Measurements from ENCODE around the gene WDR73. TPM values are rescaled to one million over a fixed set of nuclear protein-coding genes. Genes with fewer than 3 reads are reported as not detected.

Gene WDR73
- total and polyA plus RNA-seq, 2 donors (not counting 1 experiment from before 2014, with no cell fraction given): 16.8 to 38.3 TPM

DNA sequence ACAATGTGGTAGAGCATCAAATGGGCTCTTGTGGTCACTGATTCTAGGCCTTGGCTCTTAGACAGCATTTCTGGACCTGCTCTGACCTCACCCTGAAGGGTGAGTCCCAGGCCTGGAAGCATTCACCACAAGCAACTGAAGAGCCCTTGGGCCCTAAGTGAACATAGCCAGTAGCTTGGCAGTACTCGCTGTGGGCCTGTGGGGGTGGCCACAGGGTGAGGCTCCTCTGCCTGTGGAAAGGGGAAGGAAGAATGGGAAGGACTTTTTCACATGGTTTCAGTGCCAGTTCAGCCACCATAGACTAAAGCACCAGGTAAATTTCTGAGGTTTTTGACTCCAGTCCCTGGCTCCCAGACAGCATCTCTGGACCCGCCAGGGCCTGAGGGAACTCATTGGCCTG, 58.4 kb downstream of the WDR73 start:
- H3K4me3 ChIP-seq (replicated peaks in 1 of 4; ENCODE audit: control extremely low read depth in 1 of 4, insufficient read depth in 1 of 4, low read depth in 3 of 4, low read length in 4 of 4): no peak overlapping the region
- H3K36me3 ChIP-seq (ENCODE audit: control insufficient read depth, insufficient read depth, low read length): no peaks in the 10 kb centered on the region
- H3K27me3 ChIP-seq (ENCODE audit: control insufficient read depth, insufficient read depth, low read length): peaks cover 7% of the 10 kb centered on the region
- no peak for DNase-seq (ENCODE audit: low read depth in 2 of 2)
- H3K27ac ChIP-seq (ENCODE audit: insufficient read depth, low read length): no peak overlapping the region
- H2AFZ ChIP-seq (ENCODE audit: low read length): no peak overlapping the region
- H3K4me2 ChIP-seq (ENCODE audit: extremely low read depth, insufficient read depth, low read length): no peak overlapping the region
- no peak overlapping the region for H3K9ac ChIP-seq (ENCODE audit: insufficient read depth, low read length)
- TF ChIP-seq EZH2 (IDR thresholded peaks at IDR 0.05; ENCODE audit: low read length, missing control alignments) (no peak), CTCF (conservative IDR thresholded peaks at IDR 0.05 in 1 of 2, IDR thresholded peaks at IDR 0.05 in 1 of 2; ENCODE audit: low read depth in 1 of 2, low read length in 2 of 2) (no peak)
- no peaks in the 10 kb centered on the region for H3K4me1 ChIP-seq (ENCODE audit: control insufficient read depth, extremely low read depth, insufficient read depth, low read length)
- no peaks in the 10 kb centered on the region for H3K79me2 ChIP-seq (ENCODE audit: control insufficient read depth, insufficient read depth, low read length)
- H4K20me1 ChIP-seq (ENCODE audit: control insufficient read depth, extremely low read depth, insufficient read depth, low read length): no peaks in the 10 kb centered on the region
- H3K9me3 ChIP-seq (ENCODE audit: control insufficient read depth, insufficient read depth, low read depth, low read length): no peaks in the 10 kb centered on the region

GRCh38 chr15:84594617-84595290, 59.3 kb downstream of the WDR73 start:
- Histone ChIP-seq H3K79me2 (ENCODE audit: control insufficient read depth, insufficient read depth, low read length) (no peaks in the 10 kb centered on the region), H3K9ac (ENCODE audit: insufficient read depth, low read length) (no peak overlapping the region), H3K9me3 (ENCODE audit: control insufficient read depth, insufficient read depth, low read depth, low read length) (no peaks in the 10 kb centered on the region), H4K20me1 (ENCODE audit: control insufficient read depth, extremely low read depth, insufficient read depth, low read length) (no peaks in the 10 kb centered on the region), H3K4me3 (replicated peaks in 1 of 4; ENCODE audit: control extremely low read depth in 1 of 4, insufficient read depth in 1 of 4, low read depth in 3 of 4, low read length in 4 of 4) (no peak overlapping the region), H3K27ac (ENCODE audit: insufficient read depth, low read length) (no peak overlapping the region), H2AFZ (ENCODE audit: low read length) (no peak overlapping the region), H3K27me3 (ENCODE audit: control insufficient read depth, insufficient read depth, low read length) (peaks cover 7% of the 10 kb centered on the region), H3K36me3 (ENCODE audit: control insufficient read depth, insufficient read depth, low read length) (no peaks in the 10 kb centered on the region), H3K4me2 (ENCODE audit: extremely low read depth, insufficient read depth, low read length) (no peak overlapping the region), H3K4me1 (ENCODE audit: control insufficient read depth, extremely low read depth, insufficient read depth, low read length) (no peaks in the 10 kb centered on the region)
- TF ChIP-seq EZH2 (IDR thresholded peaks at IDR 0.05; ENCODE audit: low read length, missing control alignments) (no peak), CTCF (conservative IDR thresholded peaks at IDR 0.05 in 1 of 2, IDR thresholded peaks at IDR 0.05 in 1 of 2; ENCODE audit: low read depth in 1 of 2, low read length in 2 of 2) (no peak)
- no peak for DNase-seq (ENCODE audit: low read depth in 2 of 2)

DNA sequence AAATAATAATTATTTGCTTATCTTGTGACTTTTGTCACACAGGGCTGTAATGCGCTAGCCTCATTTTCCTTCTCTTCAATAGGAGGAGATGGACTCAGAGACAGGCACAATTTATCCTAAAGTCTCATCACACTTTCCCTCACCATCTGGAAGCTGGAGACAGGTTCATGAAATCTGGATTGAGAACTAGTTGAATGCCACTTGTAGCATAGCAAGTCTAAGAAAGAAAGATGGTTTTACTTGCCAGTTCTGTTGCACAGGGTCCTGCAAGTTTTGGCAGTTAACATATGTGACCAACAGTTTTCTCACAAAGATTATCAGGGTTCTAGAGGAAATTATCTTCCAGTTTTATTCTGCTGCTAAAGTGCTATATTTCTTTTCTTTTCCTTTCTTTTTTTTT, 62.3 kb downstream of the WDR73 start:
- Histone ChIP-seq H2AFZ (ENCODE audit: low read length) (no peak overlapping the region), H3K4me2 (ENCODE audit: extremely low read depth, insufficient read depth, low read length) (no peak overlapping the region), H3K79me2 (ENCODE audit: control insufficient read depth, insufficient read depth, low read length) (no peaks in the 10 kb centered on the region), H3K27ac (ENCODE audit: insufficient read depth, low read length) (no peak overlapping the region), H3K9me3 (ENCODE audit: control insufficient read depth, insufficient read depth, low read depth, low read length) (no peaks in the 10 kb centered on the region), H3K27me3 (ENCODE audit: control insufficient read depth, insufficient read depth, low read length) (peaks cover 7% of the 10 kb centered on the region), H4K20me1 (ENCODE audit: control insufficient read depth, extremely low read depth, insufficient read depth, low read length) (no peaks in the 10 kb centered on the region), H3K9ac (ENCODE audit: insufficient read depth, low read length) (no peak overlapping the region), H3K36me3 (ENCODE audit: control insufficient read depth, insufficient read depth, low read length) (no peaks in the 10 kb centered on the region), H3K4me1 (ENCODE audit: control insufficient read depth, extremely low read depth, insufficient read depth, low read length) (no peaks in the 10 kb centered on the region), H3K4me3 (replicated peaks in 1 of 4; ENCODE audit: control extremely low read depth in 1 of 4, insufficient read depth in 1 of 4, low read depth in 3 of 4, low read length in 4 of 4) (no peak overlapping the region)
- no peak for DNase-seq (ENCODE audit: low read depth in 2 of 2)
- no peak for TF ChIP-seq EZH2 (IDR thresholded peaks at IDR 0.05; ENCODE audit: low read length, missing control alignments)
- TF ChIP-seq CTCF (conservative IDR thresholded peaks at IDR 0.05 in 1 of 2, IDR thresholded peaks at IDR 0.05 in 1 of 2; ENCODE audit: low read depth in 1 of 2, low read length in 2 of 2): no peak
